ENCODE measurements around the gene PCSK6.

- TF ChIP-seq CTCF (IDR thresholded peaks at IDR 0.05): no peak
- no peak for TF ChIP-seq POLR2AphosphoS5 (IDR thresholded peaks at IDR 0.05)
These were observed 24.4 kb downstream of the PCSK6 start for GRCh38 chr15:101464999-101465669.
